ENCODE results near the gene SYS1. TPM values are rescaled to one million over a fixed set of nuclear protein-coding genes. Genes with fewer than 3 reads are reported as not detected.

The SYS1 gene
- total and polyA plus RNA-seq, 2 of the 8 experiments (the other 6 are each of a cell fraction or from before 2014, with no cell fraction given): 19.6 to 50.8 TPM

- Histone ChIP-seq H4K8ac (ENCODE audit: extremely low read depth, insufficient read depth, low read length) (peak overlapping the region; percentile 83; the same call in 1 of the 2 replicates), H2BK120ac (replicated peaks; ENCODE audit: low read depth, low read length) (peak overlapping the region; percentile 67), H2BK15ac (ENCODE audit: low read length) (no peak overlapping the region; the same call in 1 of the 2 replicates), H3K18ac (ENCODE audit: extremely low read depth, low read length) (peak overlapping the region; percentile 90; the same call in 1 of the 2 replicates), H2AFZ (ENCODE audit: low read length) (no peak overlapping the region), H3K9me3 (ENCODE audit: insufficient read depth in 2 of 2, low read depth in 1 of 2, low read length in 1 of 2) (no peaks in the 10 kb centered on the region), H3K4me3 (ENCODE audit: extremely low read depth in 1 of 4, insufficient read depth in 2 of 4, low read depth in 3 of 4, low read length in 4 of 4) (peak overlapping the region in 3 of 4 experiments; percentile 8 to 51 (median 33); a peak in 5 of 8 replicates), H3K23me2 (ENCODE audit: low read depth, low read length) (no peaks in the 10 kb centered on the region), H3K4me2 (ENCODE audit: insufficient read depth in 1 of 2, low read depth in 2 of 2, low read length in 2 of 2) (peak overlapping the region; percentile 68 to 84), H3K14ac (ENCODE audit: insufficient read length) (no peak overlapping the region), H3K27me3 (replicated peaks in 1 of 4; ENCODE audit: control insufficient read depth in 3 of 4, extremely low read depth in 1 of 4, insufficient read depth in 3 of 4, low read length in 3 of 4) (no peaks in the 10 kb centered on the region), H2AK5ac (ENCODE audit: low read depth, low read length) (peak overlapping the region; percentile 65; the same call in 1 of the 2 replicates), H2BK20ac (ENCODE audit: low read length) (0 out of 2 replicates have a peak overlapping the region, but pooled peaks have one; percentile 64), H3K27ac (ENCODE audit: low read depth, low read length) (peak overlapping the region; percentile 89), H2BK5ac (ENCODE audit: low read depth, low read length) (peak overlapping the region; percentile 93; the same call in 1 of the 2 replicates), H2BK12ac (ENCODE audit: low read depth, low read length) (peak overlapping the region; percentile 91; the same call in 1 of the 2 replicates), H3K4me1 (replicated peaks in 1 of 4; ENCODE audit: control insufficient read depth in 3 of 4, insufficient read depth in 4 of 4, low read length in 3 of 4) (peaks cover 40 to 81% (median 58%) of the 10 kb centered on the region in 4 experiments), H4K5ac (ENCODE audit: insufficient read length, low read depth, low read length) (peak overlapping the region; percentile 88), H3K36me3 (ENCODE audit: control insufficient read depth in 2 of 4, insufficient read depth in 4 of 4, low read length in 3 of 4) (peaks cover 0 to 6% (median 0%) of the 10 kb centered on the region in 4 experiments; a peak in 1 of 8 replicates), H3K4ac (replicated peaks; ENCODE audit: insufficient read length, low read depth, low read length) (peak overlapping the region; percentile 15), H3K9ac (replicated peaks in 1 of 4; ENCODE audit: extremely low read depth in 1 of 4, low read depth in 3 of 4, low read length in 3 of 4) (peak overlapping the region in 2 of 4 experiments; percentile 56 to 63; a peak in 3 of 7 replicates), H4K20me1 (replicated peaks in 1 of 2; ENCODE audit: control insufficient read depth in 1 of 2, insufficient read depth in 2 of 2, low read length in 2 of 2) (peaks cover 0 to 6% of the 10 kb centered on the region in 2 experiments), H4K91ac (replicated peaks; ENCODE audit: insufficient read length, low read length) (peak overlapping the region; percentile 85), H3K79me2 (ENCODE audit: control insufficient read depth in 1 of 2, insufficient read depth in 2 of 2, low read length in 2 of 2) (peaks cover 0 to 89% of the 10 kb centered on the region in 2 experiments; a peak in 3 of 4 replicates), H3K79me1 (ENCODE audit: low read depth, low read length) (peaks cover 32% of the 10 kb centered on the region), H3K56ac (replicated peaks; ENCODE audit: insufficient read length, low read depth, low read length) (no peak overlapping the region), H3K23ac (ENCODE audit: insufficient read length) (no peak overlapping the region)
- TF ChIP-seq POLR2A (IDR thresholded peaks at IDR 0.05; ENCODE audit: control extremely low read depth in 1 of 2, low read depth in 2 of 2, low read length in 2 of 2) (peak; percentile 8 to 21; a peak in 2 of 3 replicates), YY1 (IDR thresholded peaks at IDR 0.05; ENCODE audit: low read depth, low read length) (no peak), ASH2L (IDR thresholded peaks at IDR 0.05; ENCODE audit: low read length) (no peak)
- CTCF ChIA-PET (ENCODE audit: partially characterized antibody): interaction anchor here (0.6 to 4.6 kb wide), 18 partner anchors 9 to 430 kb away, joined by 3 to 24 read pairs (median 4); partner anchors contain the start of genes DBNDD2 and SYS1
- FAIRE-seq: no peak
- DNase-seq (ENCODE audit: low read depth in 1 of 2, low spot score in 2 of 2): no peak
- WGBS, 2 experiments (ENCODE audit: extremely low coverage in 1 of 2, insufficient coverage in 1 of 2, insufficient read length in 1 of 2, insufficient replicate concordance in 2 of 2, low coverage in 1 of 2, low lambda C conversion rate in 2 of 2, missing lambda C conversion rate in 1 of 2): 10% methylated on average over 3 of the region's 3 CpGs; no CpG with 5 or more reads in 1 of the 2 experiments
- POLR2A ChIA-PET (ENCODE audit: partially characterized antibody): interaction anchor here (0.8 to 2.3 kb wide), 14 partner anchors 9 to 480 kb away, joined by 3 to 18 read pairs (median 4); partner anchors contain the start of genes PIGT and SYS1
Observed at GRCh38 chr20:45341579-45341938, 21.4 kb upstream of the SYS1 start.

Data from H1 (cell line).